ENCODE data around the gene ZFTA.

Gene ZFTA

DNA sequence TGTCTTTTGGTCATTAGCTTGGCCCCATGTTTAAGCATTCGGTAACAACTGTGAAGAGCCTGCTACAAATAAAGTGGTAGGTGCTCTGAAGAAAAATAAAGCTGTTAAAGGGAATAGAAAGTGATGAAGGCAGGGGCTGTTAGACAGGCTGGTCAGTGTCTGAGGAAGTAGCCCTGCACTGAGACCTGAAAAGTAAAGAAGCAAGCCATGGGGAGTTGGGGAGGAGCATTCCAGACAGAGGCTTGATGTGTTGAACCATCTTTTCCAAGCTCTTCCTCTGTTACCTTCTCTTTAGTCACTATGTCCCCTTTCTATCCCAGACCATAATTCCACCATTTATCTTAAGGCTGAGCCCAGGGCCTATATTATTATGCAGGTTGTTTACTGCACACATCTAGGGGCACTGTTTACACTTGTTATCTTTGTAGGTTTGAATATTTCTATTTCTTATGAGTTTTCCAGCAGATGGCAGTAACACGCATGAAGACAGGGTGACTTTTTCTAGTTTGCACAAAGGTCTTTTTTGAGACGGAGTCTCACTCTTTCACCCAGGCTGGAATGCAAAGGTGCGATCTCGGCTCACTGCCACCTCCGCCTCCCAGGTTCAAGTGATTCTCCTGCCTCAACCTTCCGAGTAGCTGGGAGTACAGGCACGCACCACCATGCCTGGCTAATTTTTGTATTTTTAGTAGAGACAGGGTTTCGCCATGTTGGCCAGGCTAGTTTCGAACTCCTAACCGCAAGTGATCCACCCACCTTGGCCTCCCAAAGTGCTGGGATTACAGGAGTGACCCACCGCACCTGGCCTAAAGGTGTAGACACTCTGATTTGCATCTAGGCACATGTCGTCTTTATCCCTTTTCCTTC is 23.0 kb downstream of the ZFTA start:
- DNase-seq = no peak

DNA sequence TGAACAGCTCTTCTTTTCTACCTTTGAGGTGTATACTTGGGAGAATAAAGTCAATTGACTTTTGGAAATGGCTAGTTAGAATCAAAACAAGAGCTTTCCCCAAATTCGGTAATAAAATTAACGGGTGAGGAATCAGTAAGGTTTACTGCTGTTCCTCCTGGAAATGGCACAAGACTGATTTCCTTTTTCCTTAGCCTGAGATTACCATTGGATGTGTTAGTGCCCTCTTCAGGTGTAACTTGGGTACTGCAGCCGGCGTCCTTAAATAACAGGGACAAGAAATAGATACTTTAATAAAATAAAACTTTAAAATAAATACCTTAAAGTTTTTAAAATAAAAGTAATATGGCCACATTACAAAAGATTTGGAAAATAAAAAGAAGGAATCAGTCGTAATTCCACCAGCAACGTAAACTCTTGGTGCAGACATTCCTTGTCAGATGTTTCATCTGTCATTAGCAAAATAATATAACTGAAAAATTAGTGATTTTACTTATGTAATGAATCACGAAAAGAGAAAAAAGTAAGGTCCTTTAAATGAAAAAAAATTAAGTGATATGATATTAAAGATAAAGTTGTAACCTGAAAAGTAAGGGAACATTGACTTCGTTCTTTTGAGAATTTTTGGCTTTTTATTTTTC is 29.7 kb downstream of the ZFTA start:
- peak; percentile 37 for DNase-seq

DNA sequence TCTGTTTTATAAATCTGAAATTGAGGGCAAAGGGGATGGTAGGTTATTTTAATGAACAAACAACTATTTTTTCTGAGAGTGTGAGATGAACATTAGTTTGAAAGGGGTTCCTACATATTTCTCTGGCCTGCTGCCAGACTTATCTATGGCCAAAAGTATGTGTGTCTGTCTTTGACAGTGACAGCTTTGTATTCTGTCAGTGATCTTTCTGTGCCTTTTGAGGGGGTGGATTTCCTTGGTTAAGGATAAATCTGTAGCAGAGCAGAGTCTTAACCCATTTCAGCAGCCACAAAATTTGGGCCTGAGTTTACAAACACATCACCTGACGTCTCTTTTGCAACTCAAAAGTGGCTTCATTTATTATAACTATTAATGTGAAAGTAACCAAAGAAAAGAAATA is 30.9 kb downstream of the ZFTA start:
- no peak for DNase-seq

DNA sequence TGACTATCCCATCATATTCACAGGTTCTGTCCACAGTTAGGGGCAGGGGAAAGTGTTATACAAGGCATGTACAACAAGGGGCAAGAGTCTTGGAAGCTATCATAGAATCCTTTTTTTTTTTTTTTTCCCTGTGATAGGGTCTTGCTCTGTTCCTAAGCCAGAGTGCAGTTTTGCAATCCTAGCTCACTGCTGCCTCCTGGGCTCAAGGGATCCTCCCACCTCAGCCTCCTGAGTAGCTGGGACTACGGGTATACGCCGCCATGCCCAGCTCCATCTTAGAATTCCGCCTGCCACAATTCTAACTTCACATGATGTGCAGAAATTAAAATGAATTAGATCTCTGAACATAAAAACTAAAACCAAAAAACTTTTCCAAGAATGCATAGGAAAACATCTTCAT is 31.7 kb downstream of the ZFTA start:
- no peak for DNase-seq

DNA sequence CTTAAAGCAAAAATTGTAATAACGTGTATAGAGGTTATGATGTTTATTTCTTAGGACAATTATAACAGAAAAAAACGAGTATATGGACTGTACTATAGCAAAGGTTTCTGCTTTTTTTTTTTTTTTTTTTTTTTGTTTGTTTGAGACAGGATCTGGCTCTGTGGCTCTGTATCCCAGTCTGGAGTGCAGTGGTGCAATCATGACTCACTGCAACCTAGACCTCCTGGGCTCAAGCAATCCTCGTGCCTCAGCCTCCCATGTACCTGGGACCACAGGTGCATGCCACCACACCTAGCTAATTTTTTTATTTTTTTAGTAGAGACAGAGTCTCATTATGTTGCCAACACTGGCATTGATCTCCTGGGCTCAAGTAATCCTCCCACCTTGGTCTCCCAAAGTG is 39.2 kb downstream of the ZFTA start:
- no peak for DNase-seq

DNA sequence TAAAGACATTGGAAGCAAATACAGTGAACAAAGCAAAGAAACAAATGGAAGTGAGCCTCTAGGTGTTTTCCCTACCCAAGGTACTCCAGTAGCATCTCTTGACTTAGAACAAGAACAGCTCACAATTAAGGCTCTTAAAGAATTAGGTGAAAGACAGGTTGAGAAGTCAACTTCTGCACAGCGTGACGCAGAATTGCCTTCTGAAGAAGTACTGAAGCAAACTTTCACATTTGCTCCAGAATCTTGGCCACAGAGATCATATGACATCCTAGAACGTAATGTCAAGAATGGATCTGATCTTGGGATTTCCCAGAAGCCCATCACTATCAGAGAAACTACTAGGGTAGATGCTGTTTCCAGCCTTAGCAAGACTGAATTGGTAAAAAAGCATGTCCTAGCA is 48.0 kb downstream of the ZFTA start:
- no peak for DNase-seq

DNA sequence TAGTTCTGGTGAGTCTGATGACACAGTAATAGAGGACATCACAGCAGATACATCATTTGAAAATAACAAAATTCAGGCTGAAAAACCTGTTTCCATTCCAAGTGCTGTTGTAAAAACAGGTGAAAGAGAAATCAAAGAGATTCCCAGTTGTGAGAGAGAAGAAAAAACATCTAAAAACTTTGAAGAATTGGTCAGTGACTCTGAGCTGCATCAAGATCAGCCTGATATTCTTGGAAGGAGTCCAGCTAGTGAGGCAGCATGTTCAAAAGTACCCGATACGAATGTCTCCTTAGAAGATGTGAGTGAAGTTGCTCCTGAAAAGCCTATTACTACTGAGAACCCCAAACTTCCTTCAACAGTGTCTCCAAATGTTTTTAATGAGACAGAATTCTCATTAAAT is 48.6 kb downstream of the ZFTA start:
- no peak for DNase-seq

DNA sequence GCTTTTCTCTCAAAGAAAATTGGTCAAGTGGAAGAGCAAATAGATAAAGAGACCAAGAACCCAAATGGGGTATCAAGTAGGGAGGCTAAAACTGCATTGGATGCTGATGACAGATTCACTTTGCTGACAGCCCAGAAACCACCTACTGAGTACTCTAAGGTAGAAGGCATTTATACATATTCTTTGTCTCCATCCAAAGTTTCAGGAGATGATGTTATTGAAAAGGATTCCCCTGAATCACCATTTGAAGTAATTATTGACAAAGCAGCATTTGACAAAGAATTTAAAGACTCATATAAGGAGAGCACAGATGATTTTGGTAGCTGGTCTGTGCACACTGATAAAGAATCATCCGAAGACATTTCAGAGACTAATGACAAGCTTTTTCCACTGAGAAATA is 49.6 kb downstream of the ZFTA start:
- DNase-seq = no peak

All from activated effector memory CD4-positive, alpha-beta T cell treated with Interleukin-2 at 50 U/mL for 16 hours (primary cell).